Measurements from ENCODE around the gene KLHL9.
"Not testable (repeated sequence)": the region's sequence is repeated elsewhere in the genome, so short reads cannot be mapped to it uniquely, and the experiment has no call there.

The KLHL9 gene, protein sequence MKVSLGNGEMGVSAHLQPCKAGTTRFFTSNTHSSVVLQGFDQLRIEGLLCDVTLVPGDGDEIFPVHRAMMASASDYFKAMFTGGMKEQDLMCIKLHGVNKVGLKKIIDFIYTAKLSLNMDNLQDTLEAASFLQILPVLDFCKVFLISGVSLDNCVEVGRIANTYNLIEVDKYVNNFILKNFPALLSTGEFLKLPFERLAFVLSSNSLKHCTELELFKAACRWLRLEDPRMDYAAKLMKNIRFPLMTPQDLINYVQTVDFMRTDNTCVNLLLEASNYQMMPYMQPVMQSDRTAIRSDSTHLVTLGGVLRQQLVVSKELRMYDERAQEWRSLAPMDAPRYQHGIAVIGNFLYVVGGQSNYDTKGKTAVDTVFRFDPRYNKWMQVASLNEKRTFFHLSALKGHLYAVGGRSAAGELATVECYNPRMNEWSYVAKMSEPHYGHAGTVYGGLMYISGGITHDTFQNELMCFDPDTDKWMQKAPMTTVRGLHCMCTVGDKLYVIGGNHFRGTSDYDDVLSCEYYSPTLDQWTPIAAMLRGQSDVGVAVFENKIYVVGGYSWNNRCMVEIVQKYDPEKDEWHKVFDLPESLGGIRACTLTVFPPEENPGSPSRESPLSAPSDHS

DNA sequence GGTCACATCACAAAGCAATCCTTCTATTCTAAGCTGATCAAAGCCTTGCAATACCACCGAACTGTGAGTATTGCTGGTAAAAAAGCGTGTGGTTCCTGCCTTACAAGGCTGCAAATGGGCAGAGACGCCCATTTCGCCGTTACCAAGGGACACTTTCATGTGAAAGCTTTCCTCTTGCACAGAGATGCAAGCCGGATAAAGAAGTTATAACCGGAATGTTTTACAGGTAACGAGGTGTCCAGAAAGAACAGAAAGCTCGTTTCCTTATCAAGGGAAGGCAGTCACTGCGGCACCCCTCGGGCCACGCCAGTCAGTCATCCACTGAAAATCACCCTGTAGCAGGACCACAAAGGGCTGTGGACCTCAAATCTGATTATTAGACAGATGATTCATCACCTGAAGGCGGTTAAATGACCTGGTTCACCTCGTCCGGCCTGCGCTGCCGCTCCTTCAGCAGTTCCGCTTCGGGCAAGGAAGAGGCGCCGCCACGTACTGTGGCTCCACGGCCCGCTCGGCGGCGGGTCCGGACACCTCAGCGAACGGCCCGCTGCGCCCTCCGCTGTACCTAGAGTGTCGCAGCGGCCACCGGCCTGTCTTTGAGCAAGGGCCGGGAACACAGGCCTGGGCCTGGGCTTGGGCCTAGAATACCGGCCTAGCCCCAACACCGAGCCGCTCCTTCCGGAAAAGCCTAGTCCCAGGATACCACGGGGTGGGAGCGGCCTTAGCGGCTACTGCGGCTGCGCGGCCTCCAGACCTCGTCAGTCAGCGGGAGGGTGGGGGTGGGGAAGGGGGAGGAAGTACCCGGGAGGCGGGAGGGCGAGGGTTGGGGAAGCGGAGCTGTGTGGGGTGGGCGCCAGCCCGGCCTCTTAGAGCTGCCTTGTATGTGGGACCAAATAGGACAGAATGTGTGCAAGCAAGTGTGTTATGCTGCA lies at the start of gene KLHL9:
Gene KLHL9, minus strand, starts transcription at position 704 of the 932 bp plus-strand sequence. Its CDS starts 545 bp downstream, at position 159.
- peak; percentile 92 for DNase-seq

DNA sequence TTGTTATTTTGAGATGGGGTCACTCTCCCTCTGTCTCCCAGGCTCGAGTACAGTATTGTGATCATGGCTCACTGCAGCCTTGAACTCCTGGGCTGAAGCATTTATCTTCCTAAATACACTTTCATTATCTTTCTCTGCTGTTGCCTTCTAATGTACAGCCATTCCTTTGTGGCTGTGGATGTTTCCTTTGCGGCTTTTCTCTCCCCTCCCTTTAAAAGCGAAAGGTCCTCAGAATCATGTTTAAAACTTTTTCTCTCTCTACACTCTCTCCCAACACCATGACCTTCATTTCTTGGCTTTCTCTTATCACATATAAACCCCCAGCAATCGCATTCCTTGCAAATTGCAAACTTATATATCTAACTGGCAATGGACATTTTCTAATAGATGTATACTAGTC lies 48.4 kb upstream of the KLHL9 start:
- DNase-seq = no peak

DNA sequence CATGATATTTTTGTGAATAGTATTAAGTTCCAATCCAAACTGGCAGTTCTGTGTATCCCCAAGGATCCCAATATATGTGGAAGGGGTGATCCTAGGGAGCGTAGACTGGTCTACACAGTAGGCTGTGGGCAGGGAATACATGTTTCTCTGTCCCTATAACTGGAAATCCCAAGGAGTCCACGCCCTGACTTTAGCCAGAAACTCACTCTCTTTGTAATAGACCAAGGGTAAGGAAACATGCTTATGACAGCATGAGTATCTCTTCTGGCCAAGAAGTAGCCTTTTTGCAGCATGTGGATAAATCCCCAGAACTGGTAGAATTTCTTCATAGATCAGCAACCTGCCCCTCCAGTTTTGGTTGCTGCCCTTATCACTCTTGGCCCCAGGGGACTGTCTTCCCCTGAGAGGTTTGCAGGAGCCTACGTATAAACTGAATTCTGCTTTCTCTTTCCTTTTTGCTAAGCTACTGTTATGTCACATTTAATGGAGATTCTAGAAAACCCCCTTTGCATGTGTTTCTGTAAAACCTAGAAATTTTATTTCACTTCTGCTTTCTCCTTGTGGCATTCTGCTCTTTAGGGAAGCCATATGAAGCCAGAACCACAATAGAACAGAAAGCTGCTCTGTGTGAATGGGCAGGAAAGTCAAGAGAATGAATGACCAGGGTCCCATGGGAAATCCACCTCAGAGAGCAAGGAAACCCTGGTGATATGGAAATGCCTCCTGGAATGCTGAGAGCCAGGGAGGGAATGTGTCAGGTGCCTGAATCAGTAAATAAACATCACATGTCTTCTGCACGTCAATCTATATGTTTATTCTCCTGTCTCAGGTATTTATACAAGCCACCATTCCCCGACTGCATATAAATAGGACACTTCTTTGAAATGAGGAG lies 46.5 kb upstream of the KLHL9 start:
- peak; percentile 15 for DNase-seq

DNA sequence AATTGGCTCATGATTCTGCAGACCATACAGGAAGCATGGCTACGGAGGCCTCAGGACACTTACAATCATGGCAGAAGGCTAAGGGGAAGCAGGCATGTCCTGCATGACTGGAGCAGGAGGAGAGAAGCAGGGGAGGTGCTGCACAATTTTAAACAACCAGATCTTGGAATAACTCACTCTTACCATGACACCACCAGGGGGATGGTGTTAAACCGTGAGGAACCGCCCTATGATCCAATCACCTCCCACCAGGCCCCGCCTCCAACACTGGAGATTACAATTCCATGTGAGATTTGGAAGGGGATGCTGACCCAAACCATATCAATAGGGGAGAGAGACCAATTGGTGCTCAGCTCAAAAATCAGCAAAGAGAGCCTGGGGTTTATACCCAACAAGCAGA lies 36.3 kb upstream of the KLHL9 start:
- not testable (repeated sequence) for DNase-seq

DNA sequence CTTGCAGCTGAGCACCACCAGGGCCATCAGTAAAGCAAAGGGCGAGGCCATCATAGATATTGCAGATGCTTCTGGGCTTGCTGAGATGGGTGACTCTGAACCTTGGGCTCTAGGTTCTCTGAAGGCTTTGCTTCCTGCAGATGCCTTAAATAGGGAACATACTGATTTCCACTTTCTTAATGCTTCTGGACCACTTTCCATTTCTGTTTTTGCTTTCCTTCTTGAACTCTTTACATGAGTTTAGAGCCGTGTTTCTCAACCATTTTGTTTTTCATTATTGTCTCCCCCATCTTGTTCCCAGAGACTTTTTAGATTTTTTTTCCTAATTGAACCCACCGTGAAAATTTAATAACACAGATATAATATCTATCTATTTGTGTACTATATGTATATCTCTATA lies 32.8 kb upstream of the KLHL9 start, which contains the start of gene IFNA13:
Gene IFNA13, minus strand, starts transcription at position 101 of the 400 bp plus-strand sequence. Its CDS starts 47 bp downstream, at position 54.
- no peak for DNase-seq

DNA sequence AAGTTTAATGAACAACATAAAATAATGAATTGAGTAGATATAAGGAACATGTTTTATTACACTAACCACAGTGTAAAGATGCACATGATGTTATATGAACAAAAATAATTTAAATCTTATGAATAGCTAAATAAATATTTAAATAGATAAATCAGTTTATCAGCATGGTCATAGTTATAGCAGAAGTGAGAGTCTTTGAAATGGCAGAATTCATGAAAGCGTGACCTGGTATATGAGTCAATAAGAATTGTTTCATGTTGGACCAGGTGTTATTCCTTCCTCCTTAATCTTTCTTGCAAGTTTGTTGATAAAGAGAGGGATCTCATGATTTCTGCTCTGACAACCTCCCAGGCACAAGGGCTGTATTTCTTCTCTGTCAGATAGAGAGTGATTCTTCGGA lies 32.0 kb upstream of the KLHL9 start:
- DNase-seq = not testable (repeated sequence)

DNA sequence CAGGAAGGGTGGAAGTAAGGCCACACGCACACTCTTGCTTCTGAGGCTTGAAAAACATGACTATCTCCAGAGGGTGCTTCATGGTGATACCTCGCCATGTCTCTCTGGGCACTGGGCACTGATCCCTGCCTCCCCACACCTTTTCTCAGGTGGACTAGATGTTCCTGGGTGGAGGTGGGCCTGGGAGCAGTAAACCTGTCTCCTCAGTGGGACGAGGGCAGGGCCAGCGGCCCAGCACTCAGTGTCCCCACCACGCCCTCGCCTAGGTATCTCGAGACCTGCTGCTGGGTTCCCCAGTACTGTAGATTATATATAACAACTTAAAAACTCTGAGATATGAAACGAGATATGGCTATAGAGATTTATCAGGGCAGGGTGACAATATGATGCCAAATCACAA lies 27.1 kb upstream of the KLHL9 start:
- no peak for DNase-seq

DNA sequence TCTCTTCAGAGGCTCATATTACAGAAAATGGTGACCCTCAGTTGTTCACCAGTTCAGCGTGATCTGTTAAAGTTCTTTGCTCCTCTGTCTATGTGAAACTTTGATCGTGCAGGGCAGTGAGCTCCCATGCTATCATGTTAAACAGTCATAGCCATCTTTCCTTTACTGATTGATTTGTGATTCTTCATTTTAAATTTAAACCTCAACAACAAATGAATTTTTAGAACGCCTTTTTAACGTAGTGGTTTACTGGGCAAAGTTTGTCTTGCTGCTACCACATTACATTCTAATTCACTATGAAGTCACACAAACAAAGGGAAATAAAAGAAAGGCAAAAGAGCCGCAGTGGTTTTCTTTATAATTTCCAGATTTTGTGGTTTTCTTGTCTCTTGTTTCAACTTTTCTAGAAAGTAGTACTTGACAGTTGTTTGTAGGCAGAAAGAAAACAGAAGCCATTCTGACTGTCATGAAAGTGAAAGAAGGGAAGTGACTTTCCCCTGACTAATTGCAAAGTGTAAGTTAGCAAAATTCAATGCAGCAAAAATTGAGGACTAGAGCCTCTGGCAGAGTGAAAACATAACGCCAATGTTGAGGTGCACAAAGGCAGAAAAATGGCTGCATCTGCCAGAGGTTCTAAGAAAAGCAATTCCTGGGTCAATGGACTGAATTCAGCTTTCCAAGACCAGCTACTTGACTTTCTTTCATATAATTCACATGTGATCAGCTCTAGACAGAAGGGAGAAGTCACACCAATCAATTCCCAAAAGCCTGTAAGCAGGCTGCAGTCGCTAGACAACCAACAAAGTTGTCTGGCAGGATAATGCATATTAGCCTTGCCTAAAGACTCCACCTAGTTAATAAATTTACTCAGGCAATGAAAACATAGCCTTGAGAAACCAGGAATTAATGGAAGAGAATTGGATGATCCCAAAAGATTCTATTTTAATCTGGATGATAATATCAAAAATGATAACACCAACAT lies 22.6 kb upstream of the KLHL9 start:
- peak; percentile 76 for DNase-seq

DNA sequence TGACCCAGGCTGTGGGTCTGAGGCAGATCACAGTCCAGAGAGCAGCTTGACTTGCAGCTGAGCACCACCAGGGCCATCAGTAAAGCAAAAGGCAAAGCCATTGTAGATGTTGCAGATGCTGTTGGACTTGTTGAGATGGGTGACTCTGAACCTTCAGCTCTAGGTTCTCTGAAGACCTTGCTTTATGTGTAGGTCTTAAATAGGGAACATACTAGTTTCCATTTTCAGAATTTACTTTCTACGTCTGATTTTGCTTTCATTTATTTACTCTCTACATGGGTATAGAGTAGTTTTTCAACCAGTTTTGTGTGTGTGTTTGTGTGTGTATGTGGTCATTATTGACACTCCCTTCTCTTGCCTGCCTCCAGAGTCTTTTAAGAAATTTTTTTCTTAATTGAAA lies 15.6 kb upstream of the KLHL9 start, which contains the start of gene IFNA6:
Gene IFNA6, minus strand, starts transcription at position 101 of the 400 bp plus-strand sequence. Its CDS starts 0 bp downstream, at position 101.
- no peak for DNase-seq

DNA sequence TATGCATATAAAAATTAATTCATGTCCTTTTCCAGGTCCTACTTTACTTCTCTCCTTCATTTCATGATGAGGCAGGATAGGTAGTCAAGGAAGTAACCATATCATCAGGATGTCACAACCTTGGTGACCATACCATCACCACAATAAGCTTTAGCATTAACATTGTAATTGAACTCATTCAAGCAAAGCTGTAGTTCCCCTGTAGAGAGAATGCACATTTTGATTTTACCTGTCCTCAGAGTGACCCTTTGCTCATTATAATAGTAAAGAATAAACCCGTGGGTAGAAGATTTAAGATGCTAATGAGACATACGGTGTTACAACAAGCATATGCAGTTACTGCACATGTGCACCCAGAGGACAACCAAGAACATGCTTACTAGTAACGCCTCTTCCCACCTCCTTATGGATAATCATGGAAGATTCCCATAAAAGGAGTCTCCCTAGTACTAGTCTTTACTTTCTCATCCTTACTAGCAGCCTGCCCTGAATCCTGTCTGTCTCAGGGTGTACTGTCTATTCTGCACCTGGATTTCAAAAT lies 13.3 kb upstream of the KLHL9 start:
- DNase-seq = no peak

DNA sequence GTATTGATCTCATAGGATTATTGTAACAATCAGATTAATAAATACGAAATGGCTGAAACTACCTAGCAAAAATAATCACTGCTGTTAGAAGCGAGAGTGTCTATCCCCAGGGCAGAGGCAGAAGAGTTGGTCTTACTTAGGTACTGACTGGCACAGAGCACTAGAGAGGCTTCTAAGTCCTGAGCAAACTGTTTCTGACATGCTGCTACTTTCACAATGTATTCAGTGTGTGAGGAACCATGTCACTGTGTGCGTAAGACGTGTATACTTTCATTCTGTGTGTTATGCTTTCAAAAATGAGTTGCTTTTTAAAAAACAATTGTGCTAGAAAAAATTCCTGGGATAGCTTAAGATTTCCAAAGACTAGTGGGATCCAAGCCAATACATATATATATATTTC lies 5.5 kb upstream of the KLHL9 start:
- no peak for DNase-seq

DNA sequence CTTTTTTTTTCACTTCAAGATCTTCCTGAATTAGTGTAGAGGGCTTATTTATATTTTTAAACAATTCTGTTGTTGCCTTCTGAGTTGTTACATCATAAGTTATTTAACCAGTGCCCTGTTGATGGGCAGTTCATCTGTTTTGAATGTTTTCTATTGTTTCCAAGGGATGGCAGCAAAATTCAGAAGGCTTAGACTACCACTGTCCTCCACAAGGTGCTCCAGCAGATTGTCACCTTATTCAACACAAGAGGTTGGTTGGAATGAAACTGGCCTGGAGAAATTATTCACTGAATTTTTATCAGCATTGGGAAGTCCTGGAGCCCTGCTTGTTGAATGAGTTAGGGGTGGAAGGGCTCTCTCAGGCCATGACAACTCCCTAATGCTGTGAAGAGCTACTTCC lies 1.3 kb upstream of the KLHL9 start:
- DNase-seq = no peak

DNA sequence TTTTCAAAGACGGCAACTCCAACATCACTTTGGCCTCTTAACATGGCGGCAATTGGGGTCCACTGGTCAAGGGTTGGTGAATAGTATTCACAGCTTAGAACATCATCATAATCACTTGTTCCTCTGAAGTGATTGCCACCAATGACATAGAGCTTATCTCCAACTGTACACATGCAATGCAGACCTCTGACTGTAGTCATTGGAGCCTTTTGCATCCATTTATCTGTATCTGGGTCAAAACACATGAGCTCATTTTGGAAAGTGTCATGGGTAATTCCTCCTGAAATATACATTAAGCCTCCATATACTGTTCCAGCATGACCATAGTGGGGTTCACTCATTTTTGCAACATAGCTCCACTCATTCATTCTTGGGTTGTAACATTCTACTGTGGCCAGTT lies 2.0 kb downstream of the KLHL9 start:
- no peak for DNase-seq

DNA sequence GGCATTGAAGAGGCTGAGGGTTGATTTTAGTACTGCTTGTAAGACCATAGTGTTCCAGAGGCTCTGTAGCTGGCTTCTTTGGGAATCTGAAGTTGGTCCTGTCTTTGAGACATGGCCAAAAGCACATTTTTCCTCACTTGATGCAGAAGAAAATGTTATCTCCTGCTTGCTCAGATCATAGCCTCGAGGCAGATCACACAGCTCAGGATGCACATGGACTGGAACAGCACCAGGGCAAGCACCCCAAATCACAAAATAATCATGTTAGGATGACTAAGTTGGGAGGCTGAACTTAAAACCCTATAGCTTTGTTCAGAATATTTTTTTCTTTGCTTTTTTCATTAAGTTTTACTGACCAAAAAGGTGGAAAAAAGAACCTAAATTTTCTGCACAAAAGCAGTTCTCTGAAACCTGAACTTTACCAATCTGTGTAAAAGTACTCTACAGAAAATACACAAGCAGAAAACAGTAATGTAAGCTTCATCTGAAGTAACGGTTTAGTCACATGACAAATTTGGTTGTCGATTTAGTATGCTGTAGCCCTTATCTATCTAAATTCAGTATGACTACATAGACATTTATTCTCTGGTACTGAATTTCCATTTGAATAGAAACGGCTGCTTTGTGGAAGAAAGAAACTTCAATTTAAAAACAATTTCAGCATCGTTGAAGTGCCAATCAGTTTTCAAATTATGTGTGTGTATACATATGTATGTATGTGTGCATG lies 3.4 kb downstream of the KLHL9 start:
- no peak for DNase-seq

DNA sequence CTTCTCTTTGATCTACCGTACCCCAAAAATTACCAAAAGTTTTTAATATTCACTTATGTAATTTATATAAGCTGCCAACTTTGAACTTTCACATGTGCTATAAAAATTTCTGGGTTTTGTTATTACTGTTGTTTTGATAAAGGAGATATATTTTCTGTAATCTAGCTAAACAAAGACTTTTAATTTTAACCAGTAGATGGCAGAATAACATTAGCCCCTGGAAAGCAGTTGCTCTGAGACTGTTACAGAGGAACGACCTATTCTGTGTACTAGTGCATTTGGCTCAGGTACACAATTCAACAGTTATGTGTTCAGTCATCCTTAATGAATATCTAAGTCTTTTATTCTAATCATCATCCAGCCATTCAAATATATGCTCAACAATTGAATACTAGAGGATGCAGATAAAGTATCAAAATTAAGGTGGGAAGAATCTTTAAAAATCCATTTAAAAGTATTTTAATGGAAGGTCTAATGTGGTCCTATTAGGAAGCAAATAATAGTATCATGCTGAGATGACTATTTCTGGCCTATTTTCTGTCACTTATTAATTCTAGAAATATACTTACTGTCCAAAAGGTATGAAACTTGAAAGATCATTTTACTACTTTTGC lies 8.6 kb downstream of the KLHL9 start:
- DNase-seq = peak; percentile 56

DNA sequence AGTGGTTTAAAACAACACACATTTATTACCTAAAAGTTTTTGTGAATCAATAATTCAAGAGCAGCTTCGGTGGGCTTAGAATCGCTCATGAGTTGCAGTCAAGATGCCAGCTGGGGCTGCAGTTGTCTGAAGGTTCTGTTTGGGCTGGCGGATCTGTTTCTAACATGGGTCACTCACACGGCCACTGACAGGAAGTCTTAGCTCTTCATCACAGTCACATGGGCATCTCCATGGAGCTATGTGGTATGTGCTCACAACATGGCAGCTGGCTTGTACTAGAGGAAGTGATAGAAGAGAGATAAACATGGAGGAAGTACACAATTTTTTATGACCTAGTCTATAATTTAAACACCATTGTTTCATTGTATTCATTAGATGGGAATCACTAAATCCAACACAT lies 11.2 kb downstream of the KLHL9 start:
- DNase-seq = no peak

DNA sequence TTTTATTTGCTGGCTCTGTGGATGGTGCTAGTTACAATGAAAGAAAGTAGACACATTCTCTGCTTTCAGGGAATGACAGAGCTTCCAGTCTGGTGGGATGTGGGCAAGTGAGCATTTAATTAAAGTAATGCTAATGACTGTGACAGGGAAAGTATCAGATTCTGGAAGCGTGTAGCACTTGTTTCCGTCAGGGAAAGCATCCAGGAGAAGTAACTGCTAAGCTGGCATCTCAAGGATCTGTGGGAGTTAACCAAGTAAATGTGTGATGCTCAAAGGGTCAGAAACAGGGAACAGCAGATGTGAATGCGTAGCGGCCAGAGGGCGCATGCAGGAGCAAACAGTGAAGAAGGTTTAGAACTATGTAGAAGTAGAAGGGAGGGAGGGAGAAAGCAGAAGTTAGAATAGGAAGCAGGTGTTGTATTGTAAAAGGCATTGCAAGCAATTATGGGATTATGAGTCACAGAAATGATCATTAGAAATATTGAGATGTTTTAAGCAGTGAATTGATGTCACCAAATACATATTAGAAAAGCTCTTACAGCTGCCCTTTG lies 12.2 kb downstream of the KLHL9 start:
- DNase-seq = no peak

DNA sequence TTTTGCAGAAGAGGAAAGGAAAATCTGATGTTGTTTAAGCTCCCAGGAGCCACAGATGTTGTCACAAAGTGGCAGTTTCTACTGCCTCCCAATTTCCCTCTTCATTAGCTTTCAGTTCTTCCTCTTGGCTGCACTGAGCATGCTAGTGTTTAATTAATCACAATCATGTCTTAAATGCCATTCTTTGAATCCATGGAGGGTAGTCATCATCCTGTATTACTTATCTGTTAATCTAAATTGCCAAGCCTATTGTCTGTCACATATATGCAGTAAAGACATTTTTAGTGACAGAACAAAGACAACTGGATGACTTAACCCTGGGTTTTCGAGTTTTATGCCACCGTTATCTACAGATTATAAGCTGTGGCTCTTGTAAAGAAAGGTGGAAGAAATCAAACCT lies 14.7 kb downstream of the KLHL9 start:
- DNase-seq = no peak
